GM18519 (cell line): Measurements from ENCODE around the gene WDFY2.
A peak's percentile ranks its signal among the peaks of the same experiment; 100 is the strongest.

Source experiments
- ATAC-seq: cut with Tn5 transposase; IDR thresholded peaks from one replicate; pipeline ENCODE4 v1.9.1; 2021; ENCODE audit warnings: mild to moderate bottlenecking, moderate library complexity; ENCODE audit not compliant: unreplicated experiment, low FRiP score

Gene WDFY2

DNA sequence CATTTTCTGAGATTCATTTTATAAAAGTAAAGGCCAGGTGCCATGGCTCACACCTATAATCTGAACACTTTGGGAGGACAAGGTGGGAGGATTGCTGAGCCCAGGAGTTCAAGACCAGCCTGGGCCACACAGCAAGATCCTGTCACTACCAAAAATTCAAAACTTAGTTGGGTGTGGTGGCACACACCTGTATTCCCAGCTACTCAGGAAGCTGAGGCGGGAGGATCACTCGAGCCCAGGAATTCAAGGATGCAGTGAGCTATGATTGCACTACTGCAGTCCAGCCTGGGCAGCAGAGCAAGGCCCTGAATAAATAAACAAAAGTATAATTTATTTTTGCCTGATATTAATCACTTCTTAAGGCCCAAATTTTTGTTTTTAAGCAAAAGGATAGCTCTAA lies 179.2 kb downstream of the WDFY2 start:
- ATAC-seq = no peak

DNA sequence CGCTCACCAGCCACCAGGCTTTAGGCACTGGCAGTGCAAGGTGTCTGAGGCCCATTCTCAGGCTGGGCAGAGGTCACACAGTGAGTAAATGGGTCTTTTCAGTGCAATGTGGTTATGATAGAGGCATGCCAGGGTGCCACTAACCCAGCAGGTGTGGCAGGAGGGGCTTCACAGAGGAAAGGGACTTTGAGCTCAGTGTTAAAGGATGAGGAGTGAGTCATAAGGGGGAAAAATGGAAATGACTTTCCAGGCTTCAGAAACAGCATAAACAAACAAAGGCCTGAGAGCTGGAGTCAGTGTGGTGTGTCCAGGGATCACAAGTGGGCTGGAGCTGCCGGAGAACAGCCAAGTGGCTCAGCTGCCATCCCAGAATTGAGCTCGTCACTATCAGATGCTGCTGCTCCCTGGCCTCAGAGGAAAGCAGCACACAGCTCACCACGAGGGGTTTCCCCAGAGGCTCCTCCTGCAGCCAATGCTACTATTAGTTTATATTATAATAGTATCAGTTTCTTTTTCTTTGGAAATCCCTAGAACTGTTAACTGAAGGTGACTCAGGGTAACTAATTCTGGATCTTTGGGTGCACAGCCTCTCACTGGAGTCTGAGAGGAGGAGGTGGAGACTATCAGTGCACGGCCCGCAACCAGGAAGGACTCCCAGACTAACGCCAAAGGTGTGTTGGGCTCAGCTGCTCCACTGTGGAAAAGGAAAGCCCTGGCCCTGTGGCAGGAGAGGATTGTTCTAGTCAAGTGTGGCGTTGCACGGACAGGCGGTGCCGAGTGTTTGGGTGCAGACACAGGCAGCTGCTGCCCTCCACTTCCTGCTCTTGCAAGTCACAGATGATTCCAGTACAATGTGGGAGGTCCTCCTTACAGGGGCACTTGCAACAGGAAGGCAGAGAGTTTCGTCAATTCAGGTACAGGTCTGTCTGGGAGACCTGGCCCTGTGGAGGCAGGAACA lies 180.2 kb downstream of the WDFY2 start:
- peak; percentile 79 for ATAC-seq

DNA sequence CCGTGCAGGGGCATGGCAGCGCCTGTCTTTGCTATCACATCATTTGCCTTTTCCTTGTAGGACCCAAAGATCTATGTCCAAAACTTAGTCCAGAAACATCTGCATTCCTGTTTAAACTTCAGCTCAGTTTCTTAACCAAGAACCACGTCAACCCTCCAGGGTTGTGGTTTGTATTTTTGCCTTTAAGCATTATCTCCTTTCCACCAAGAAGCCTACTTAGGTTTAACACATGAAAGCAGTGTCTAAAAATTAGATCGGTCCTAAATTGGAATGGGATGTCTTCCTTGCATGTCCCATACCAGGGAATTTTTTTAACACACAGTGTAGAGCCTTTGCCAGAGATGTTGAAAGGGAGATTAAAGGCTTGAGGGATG lies 180.9 kb downstream of the WDFY2 start:
- ATAC-seq = no peak

DNA sequence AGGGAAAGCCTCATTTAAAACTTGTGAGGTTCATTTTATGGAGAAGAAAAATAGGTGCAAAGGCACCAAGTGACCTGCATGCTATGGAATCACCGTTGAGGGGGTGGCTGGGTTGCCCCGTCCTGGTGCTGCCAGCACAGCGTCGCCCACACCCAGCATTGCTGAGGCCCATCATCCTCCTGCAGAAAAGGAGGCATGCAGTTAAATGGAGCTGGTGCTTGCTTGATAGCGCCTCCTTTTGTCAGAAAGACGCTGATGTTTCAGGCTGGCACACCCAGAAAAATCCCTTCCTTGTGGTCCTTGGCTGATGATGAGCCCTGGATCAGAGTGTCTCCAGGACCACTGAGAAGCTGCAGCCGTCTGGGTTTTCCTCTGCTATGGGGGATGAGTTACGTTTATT lies 182.8 kb downstream of the WDFY2 start:
- no peak for ATAC-seq

DNA sequence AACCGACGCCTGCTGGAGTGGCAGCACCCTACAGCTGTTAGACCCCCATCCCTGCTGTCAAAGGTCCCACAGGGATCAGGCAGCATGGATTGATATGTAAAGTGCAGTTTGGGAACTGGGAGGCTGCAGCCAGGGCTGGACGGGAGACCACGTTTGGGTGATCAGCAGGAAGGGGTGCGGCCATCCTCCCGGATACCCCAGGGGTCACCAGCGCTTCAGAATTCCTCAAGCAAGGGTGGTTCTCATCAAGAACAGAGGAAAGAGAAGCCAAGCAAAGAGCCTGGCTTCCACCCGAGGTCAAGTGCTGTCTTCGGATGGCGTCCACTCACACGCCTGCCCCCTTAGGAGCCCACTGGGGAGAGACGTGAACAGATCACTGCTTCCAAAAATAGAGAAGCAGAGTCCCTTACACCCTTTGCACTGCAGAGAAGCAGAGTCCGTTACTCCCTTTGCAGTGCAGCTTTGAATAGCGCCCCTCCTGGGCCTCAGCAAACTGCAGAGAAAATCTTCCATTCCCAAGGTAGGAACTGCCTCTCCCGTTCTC lies 184.2 kb downstream of the WDFY2 start:
- ATAC-seq = no peak

DNA sequence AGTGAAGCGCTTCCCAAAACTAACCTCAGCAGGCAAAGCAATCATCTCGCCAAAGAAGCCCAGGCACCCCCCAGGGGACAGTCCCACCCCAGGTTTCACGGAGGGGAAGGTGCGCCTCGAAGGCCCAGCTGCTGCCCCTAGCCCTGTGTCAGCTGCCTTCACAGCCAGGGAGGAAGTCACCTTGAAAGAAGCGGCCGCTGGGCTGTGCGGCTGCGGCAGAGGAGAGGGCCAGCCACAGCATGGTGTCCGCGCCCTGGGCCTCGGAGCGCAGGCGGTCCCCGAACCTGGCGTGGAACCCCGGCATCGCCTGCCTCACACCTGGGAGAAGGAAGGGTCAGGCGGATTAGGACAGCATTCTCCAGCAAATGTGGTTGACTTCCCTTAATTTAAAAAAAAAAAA lies 184.7 kb downstream of the WDFY2 start:
- no peak for ATAC-seq

DNA sequence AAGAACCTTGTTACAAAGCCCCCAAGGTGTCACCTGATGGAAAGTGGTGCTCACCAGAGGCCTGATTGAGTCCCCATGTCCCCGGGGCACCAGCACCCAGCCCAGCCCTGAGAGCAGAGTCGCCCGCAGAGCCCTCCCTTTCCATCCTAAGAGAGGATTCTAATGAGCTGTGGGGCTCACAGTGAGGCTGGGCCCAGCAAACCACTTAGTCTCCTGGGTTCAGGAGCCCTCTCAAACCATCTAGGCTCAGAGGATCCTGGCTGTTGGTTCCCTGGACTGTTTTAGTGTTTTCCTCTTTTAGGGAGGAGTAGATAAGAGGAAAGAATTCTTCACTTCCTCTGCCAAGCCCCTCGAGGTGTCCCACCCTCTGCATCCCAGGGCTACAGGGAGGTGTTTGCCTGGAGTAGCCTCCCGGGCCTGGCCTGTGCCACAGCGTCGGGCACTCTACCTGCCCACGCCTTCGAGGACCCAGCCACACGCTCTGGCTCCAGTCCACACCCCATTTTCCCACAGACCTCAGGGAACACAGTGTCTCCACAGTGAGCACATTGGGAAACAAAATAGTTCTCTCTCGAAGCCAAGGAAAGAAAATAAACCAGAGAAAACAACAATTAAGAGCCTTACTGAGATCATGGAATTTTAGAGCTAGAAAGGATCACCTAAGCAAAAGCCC lies 185.3 kb downstream of the WDFY2 start:
- ATAC-seq = no peak

DNA sequence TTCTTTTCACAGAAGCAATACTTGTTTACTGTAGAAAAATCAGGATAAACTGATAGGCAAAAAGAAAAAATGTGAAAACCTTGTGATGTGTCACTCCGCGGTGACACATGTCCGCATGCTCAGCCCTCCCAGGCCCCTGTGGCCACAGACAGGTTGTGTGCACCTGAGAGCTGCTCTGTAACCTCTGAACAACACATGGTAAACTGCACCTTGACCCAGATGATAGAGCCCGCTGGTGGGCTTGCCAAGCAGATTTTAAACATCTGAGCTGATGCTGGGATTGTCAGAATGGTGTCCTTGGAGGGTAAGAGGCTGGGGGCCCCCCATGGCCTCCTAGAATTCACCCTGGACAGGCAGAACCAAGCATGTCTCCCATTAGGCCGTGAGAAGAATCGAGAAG lies 185.9 kb downstream of the WDFY2 start:
- ATAC-seq = no peak

DNA sequence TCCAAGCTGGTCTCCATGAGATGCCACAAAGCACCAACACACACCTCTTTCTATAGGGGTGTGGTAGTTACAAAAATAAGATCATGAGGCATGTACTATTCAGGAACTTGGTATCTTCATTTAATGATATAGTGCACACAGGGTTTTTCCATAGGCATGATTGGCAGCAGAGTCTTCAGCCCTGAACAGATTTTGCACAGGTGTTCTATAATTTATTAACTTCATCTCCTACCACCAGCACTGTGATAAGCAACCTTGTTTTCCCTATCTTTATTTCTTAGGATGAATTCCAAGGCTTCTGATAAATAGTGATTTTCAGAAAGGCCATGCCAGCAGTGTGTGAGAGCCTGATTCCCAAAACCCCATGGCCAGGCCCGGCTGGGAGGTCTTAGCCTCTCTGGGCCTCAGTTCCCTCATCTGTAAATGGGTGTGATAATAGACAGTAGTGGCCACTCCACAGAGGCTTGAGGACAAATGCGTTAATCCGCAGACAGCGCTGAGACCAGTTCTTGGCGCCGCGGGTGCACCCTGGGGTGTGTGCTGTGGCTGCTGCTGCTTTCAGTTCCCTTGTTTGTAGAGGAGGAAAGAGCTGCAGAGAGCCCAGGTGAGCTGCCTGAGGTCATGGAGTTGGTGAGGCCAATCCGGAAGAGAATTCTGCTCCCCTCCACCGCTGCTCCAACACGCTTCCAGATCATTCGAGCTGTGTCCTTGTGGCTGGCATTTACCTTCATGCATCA lies 186.6 kb downstream of the WDFY2 start:
- ATAC-seq = no peak

DNA sequence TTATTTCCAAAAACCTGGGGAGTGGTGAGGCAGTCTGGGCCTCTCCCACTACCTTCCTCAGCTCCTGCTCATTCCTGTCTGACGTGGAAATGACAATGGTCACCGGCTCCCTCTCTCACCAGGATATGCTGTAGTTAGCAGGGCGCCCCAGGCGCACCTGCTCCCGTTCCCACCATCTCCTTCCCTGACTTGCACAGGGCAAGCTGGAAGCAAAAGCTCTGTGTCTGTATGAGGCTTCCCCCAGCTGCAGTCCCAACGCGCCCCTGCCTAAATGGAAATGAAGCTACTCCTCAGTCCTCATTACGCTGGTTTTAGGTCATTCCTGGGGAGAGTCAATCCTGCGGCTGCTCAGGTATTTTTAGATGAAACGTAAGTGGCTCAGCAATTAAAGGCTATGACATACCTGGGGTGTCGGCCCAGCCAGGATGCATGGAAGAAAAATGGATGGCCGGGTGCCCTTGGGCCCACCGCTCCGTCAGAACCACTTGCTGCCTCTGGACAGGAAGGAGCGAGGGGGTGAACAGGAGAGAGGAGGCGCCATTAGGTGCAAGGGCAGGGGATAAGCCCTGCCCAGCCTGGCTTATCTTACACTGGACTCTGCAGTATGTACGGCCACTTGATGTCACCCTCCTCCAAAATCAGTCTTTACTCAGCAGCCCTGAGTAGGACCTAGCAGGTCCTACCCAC lies 187.3 kb downstream of the WDFY2 start:
- ATAC-seq = no peak

DNA sequence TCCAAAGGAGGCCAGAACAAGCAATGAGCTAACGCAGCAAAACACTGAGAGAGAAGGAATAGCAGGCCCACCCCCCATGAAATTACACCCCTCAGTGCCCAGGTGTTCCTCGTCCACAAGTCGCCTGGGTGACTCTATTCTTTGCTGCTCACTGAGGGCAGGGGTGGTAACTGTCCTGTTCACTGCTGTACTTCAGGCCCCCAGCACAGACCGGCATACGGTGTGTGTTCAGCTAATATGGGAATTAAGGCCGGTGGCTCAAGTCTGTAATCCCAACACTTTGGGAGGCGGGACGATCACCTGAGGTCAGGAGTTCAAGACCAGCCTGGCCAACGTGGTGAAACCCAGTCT lies 187.8 kb downstream of the WDFY2 start:
- ATAC-seq = no peak

DNA sequence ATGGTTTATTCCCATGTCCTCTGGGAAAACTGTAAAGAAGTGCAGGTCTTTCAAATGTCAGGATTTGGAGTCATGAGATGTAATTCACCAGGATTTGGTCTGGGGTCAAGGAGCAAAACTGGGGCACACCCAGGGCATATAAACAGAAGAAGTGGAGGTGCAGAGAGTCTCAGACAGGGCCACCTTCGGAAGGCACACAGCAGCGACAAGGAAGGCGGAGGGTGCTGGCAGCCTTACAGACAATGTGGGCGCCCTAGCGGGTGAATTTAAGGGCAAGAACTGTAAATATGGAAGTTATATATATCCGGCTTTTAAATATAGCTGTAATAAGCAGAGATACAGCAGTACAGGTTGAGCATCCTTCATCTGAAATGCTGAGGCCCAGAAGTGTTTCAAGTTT lies 188.5 kb downstream of the WDFY2 start:
- ATAC-seq = no peak

DNA sequence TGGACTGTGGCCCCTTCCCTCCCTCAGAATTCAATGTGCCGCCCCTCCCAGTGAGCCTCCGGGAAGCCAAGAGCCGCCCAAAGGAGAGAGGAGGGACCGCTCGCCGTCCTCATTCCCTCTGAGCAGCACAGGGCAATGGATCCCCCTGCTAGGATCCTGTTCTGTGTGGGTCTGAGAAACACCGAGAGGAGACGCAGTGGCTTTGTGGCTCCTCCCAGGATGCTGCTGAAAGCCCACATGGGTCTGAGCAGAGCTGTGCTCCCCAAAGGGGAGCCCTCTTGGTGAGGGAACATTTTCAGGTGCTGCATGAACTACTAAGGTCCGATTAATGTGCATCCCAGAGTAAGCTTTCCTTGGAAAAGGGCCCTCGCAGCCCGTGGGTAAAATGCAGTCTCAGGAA lies 189.3 kb downstream of the WDFY2 start:
- ATAC-seq = no peak

DNA sequence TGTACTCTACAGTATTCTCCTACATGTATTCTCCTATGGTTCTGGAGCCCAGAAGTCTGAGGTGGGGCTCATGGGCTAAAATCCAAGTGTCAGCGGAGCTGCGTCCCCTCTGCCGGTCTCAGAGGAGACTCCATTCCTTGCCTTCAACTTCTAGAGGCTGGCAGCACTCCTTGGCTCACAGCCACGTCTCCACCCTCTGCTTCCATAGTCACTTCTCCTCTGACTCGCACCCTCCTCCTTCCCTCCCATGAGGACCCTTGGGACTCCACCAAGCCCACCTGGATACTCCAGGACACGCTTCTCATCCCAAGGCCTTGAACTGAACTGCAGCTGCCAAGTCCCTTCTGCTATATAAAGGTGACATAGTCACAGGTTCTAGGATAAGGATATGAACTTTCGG lies 191.9 kb downstream of the WDFY2 start:
- ATAC-seq = no peak

DNA sequence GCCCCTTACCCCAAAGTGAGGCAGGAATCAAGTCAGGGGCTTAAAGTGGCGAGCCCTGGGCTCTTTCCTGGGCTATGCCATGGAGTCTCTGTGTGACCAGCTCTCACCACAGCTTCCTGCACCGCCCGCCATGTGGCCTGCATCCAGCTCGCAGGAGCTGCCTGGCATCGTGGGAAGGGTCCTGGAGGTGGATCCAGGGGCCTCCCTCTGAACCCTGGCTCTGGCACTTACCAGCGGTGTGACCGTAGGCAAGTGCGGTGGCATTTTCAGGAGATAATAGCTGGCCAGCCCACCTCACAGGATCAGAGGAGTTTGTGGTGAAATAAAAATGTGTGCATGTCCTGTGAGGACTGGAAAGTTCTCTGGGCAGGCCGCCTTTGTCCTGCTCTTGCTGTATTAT lies 193.7 kb downstream of the WDFY2 start:
- no peak for ATAC-seq

DNA sequence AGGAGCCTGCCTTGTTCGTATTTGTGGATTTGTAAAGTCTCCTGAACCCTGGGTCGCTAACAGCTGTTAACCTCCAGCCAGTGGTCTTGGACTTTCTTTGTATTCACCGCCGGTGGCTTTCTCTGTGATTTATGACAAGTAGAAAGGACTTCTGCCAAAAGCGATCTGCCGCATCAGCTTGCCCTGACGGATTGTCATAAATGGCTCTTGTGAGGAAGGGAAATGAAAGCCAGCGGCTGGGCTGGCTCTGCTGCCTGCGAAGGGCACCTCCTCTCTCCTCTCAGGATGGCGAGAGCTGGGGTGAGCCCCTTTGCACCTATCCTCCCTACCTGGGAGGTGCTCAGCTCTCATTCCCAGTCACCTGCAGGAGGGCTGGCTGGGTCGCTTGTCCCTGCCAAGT lies 194.1 kb downstream of the WDFY2 start:
- ATAC-seq = no peak

DNA sequence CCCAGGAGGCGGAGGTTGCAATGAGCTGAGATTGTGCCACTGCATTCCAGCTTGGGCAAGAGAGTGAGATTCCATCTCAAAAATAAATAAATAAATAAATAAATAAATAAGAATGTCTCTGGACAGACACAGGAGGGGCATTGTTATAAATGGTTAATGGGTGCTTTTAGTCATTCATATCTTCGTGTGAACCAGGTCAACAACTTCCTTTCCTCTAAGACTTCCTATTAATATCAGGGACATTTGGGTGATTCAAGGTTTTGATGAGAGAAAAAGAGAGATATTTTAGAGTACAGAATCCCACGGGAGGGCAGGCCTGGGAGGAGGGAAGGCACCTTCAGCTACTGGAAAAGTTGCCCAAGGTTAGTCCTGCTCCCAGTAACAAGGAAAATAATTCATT lies 195.8 kb downstream of the WDFY2 start:
- no peak for ATAC-seq

DNA sequence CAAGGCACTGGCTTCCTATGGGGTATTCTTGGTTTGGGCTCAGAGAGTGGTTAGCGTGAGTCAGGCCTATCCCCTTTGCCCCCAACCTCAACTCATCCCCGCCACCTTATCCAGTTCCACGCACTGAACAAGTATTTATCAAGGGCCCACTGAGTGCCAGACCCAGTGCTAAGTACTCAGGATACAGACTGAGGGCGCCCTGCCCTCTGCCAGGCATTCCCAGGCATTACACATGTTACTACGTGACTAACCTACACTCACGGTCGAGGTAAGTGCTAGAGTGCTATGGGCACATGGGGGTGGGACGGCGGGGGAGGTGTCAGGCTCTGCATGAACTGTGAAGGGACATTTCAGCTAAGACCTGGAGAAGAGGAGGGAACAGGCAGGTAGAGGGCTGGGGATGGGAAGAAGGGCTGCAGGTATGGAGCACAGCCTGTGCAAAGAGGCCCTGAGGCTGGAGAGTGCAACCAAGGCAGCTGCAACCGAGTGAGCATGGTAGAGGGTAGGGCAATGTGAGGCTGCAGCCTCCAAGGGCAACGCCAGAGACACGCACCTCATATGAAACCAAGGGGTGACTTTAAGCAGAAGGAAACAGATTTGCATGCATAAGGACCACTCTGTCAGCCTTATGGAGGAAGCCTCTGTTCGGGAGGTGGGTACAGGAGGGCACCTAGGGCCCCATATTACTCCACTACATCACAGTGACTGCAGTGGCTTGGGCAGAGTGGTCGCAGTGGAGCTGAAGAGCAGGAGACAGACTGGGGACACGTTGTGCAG lies 197.2 kb downstream of the WDFY2 start:
- no peak for ATAC-seq

DNA sequence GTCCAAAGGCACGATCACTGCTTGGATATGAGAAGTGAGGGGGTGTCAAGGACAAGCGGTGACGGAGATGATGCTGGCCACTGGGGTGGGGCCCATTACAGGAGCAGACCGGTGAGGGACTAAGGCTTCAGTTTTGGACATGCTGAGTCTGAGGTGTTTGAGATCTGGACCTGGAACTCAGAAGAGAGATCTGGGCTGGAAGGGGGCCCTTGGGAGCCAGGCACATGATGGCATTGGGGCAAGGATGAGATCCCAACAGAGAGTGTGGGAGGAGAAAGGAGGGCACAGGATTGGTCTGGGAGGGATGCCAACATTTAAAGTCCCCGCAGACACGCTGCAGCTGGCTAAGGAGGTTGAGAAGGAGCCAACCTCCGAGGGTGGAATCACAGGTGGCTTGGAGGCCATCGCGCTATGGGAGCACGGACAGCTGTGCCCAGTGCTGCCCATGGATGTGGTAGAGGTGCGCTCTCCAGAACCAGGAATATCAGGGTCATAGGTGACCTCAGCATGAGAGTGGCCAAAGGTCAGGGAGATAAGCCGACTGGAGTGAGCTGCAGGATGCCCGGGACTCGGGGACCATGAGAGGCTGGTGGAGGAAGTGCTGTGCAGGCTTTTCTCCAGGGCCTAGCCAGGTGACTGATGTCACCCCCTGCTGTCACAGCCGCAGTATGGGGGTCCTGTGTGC lies 197.9 kb downstream of the WDFY2 start:
- ATAC-seq = no peak
